Cardiac fibroblast (primary cell): ENCODE measurements around the gene SYNPO2.

ENCODE experiments used
- DNase-seq, 2 donors: peaks; one replicate each; pipeline versions ENCODE4 v3.0.0 to v3.0.0-alpha.2; 2010; ENCODE audit warnings: low read depth in 2 of 2
- H3K4me3 ChIP-seq, 2 donors: replicated peaks in 1 of 2; 1 replicate in 1 of 2; 2 replicates in 1 of 2; pipeline ENCODE4 v1.5.1; 2011; ENCODE audit warnings: low read depth in 2 of 2, low read length in 2 of 2, mild to moderate bottlenecking in 2 of 2, moderate library complexity in 1 of 2
- TF ChIP-seq, protein P1 (sequence below): IDR thresholded peaks from one replicate; pipeline ENCODE4 v1.5.1; 2011; ENCODE audit warnings: low read depth, mild to moderate bottlenecking, low read length, inconsistent platforms

The SYNPO2 gene

DNA sequence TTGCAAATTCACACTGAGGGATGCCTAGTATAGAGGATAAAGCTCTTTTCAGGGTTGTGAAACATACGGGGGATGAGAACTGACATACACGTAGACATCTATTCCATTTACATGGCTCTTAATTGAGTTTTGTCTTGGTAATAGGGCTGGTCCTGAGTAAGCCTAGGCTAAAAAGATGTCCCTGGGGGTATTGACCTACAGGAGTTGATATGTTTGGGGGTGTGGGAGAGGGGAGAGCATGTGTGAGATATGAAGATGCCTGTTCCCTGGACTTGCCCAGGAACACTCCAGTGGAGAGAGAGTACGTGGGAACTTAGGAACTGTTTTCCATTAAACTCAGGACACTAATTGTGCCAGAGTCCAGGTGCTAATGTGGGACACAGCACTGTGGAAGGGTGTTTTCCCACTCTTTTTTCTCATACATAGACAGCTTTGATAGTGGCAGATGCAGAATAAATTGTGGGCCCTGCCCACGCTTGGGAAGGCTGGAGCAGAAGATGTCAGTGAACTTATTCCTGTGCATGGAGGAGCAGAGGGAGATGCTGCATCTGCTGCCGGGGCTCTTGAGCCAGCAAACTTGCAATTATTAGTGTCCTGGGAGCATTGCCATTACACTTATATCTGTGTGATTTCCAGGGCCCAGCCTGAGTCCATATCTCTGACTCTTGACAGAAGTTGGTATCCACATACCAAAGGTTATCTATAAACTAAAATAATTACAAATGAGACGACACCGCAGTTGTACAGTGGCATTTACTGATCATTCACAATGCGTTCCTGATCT lies 20.7 kb downstream of the SYNPO2 start:
- no peak overlapping the region for H3K4me3 ChIP-seq
- DNase-seq = no peak
- TF ChIP-seq, protein P1, sequence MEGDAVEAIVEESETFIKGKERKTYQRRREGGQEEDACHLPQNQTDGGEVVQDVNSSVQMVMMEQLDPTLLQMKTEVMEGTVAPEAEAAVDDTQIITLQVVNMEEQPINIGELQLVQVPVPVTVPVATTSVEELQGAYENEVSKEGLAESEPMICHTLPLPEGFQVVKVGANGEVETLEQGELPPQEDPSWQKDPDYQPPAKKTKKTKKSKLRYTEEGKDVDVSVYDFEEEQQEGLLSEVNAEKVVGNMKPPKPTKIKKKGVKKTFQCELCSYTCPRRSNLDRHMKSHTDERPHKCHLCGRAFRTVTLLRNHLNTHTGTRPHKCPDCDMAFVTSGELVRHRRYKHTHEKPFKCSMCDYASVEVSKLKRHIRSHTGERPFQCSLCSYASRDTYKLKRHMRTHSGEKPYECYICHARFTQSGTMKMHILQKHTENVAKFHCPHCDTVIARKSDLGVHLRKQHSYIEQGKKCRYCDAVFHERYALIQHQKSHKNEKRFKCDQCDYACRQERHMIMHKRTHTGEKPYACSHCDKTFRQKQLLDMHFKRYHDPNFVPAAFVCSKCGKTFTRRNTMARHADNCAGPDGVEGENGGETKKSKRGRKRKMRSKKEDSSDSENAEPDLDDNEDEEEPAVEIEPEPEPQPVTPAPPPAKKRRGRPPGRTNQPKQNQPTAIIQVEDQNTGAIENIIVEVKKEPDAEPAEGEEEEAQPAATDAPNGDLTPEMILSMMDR = no peak

DNA sequence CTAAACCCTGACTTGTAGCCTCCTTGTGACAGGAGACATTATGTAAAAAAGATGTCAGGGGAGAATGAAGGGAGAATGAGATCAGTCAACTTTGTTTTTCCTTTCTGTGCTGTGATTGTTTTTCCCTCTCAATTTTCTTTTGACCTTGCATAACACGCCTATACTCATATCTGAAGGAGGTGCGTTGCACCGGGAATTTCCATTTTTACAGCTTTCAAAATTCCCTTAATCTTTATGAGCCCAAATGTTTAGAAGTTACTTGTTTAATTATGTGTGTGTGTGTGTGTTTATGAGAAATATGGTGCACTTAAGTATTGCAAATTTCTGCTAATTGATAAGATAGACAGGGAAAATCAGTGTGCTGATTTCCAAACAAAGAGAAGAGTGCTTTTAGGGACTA lies 21.6 kb downstream of the SYNPO2 start:
- DNase-seq = peak in 1 of 2 donors; percentile 31
- no peak overlapping the region for H3K4me3 ChIP-seq
- TF ChIP-seq, protein P1 = no peak

DNA sequence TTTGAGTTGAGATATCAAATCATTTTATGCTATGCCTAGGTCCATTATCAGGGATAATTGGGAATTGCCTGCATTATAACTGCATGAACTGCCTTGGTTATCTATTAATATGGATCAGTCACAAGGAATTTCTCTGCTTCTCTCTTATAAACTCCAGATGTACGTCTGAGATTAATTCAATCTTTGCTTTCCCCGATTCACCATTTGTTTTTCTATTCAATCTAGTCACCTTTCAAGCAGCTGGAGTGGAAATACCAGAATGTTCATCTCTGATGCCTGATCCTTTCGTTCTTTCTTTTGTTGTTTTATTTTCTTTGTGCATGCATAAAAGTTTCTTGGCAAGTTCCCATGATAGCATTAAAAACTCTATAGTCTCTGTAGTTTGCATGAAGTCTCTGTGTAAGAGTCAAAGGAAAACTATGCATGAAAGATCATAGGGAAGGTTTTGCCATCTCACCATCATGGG lies 22.6 kb downstream of the SYNPO2 start:
- TF ChIP-seq, protein P1 = no peak
- no peak overlapping the region for H3K4me3 ChIP-seq
- peak in 1 of 2 donors; percentile 65 for DNase-seq

DNA sequence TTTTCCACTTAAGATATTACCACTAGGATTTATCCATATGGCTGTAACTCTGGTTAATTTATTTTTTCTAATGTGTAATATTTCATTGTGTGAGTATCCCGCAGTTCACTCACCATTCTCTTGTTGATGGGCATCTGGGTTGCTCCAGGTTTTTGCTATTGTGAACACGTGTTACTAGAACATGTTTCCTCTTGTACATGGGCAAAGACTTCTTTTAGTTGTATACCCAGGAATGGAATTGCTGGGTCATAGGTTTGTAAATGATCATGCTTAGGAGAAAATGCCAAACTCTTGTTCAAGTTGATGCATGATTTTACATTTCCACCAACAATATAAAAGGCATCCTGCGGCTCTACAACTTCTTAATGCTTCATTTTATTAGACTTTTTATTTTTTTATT lies 26.8 kb downstream of the SYNPO2 start:
- TF ChIP-seq, protein P1 = no peak
- H3K4me3 ChIP-seq = no peak overlapping the region
- no peak for DNase-seq

DNA sequence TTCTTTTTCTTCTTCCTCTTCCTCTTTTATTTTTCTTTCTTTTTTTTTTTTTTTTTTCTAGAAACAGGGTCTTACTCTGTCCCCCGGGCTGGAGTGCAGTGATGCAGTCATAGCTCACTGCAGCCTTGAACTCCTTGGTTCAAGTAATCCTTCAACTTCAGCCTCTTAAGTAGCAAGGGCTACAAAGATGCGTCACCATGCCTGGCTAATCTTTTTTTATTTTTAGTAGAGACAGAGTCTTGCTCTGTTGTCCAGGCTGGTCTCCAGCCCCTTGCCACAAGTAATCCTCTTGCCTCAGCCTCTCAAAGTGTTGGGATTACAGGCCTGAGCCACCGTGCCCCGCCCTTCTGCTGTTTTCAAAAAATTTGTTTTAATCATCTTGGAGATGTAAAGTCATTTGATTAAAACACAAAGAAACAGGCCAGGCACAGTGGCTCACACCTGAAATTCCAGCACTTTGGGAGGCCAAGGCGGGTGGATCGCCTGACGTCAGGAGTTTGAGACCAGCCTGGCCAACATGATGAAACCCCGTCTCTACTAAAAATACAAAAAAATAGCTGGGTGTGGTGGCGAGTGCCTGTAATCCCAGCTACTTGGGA lies 28.1 kb downstream of the SYNPO2 start:
- TF ChIP-seq, protein P1 = no peak
- no peak overlapping the region for H3K4me3 ChIP-seq
- no peak for DNase-seq

DNA sequence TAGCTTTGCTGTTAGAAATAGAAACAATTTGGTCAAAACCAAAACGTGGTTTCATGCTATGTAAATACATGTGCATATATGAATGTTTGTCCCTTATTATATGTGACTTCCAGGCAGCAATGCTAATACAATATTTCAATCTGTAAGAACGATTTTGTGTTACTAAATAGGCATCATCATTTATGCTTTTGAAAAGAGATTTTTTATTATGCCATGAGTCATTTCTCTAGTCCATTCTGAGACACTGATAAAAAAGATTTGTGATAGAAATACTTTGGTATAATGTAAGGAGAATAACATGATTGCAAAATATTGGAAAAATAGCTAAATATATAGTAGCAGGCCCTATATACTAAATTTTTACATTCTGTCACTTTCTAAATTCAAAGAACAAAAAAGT lies 28.9 kb downstream of the SYNPO2 start:
- TF ChIP-seq, protein P1 = no peak
- no peak overlapping the region for H3K4me3 ChIP-seq
- peak in 1 of 2 donors; percentile 49 for DNase-seq
